Esophagus muscularis mucosa (tissue), 4 donors: ENCODE data around the gene ARF1. TPM values are rescaled to one million over a fixed set of nuclear protein-coding genes. Genes with fewer than 3 reads are reported as not detected.

Experiments
- DNase-seq: peaks from one replicate; pipeline ENCODE4 v3.0.0-alpha.2; 2017; ENCODE audit errors: extremely low spot score
- H3K27ac ChIP-seq, 4 donors: fragments of 200-600 bp; sonication (generic); replicated peaks in 1 of 4; 1 replicate in 3 of 4; 2 replicates in 1 of 4; pipeline ENCODE4 v1.5.1; 2016 to 2019; ENCODE audit warnings: mild to moderate bottlenecking in 1 of 4
- H3K27me3 ChIP-seq, 4 donors: fragments of 200-600 bp; sonication (generic); one replicate each; pipeline versions ENCODE4 v1.5.1 to v1.6.0; 2016 to 2019
- H3K36me3 ChIP-seq, 4 donors: fragments of 200-600 bp; sonication (generic); one replicate each; pipeline ENCODE4 v1.5.1; 2016 to 2019
- H3K4me1 ChIP-seq, 4 donors: fragments of 200-600 bp; sonication (generic); one replicate each; pipeline ENCODE4 v1.5.1; 2016 to 2019
- H3K4me3 ChIP-seq, 4 donors: fragments of 200-600 bp; sonication (generic); 1 replicate in 2 of 4; 2 replicates in 2 of 4; pipeline ENCODE4 v1.5.1; 2016 to 2019; ENCODE audit warnings: mild to moderate bottlenecking in 4 of 4, moderate library complexity in 1 of 4
- H3K9me3 ChIP-seq, 4 donors: fragments of 200-600 bp; sonication (generic); 1 replicate in 3 of 4; 2 replicates in 1 of 4; pipeline ENCODE4 v1.5.1; 2016 to 2019
- CTCF ChIP-seq, 3 experiments: fragments of 200-600 bp in 2 of 3; fragments of 450-650 bp in 1 of 3; sonication (generic) in 2 of 3; IDR thresholded peaks; one replicate each; pipeline ENCODE4 v1.5.1; 2017 to 2019; ENCODE audit warnings: antibody characterized with exemption in 3 of 3, mild to moderate bottlenecking in 2 of 3, moderate library complexity in 1 of 3
- EP300 ChIP-seq: sonication (generic); formaldehyde crosslinking; IDR thresholded peaks from one replicate; pipeline ENCODE4 v1.6.1; 2017; ENCODE audit warnings: antibody characterized with exemption
- POLR2A ChIP-seq: fragments of 450-650 bp; IDR thresholded peaks from one replicate; pipeline ENCODE4 v1.6.1; 2017; ENCODE audit warnings: antibody characterized with exemption, moderate library complexity, mild to moderate bottlenecking, low read depth
- POLR2AphosphoS5 ChIP-seq, 2 donors: sonication (generic); formaldehyde crosslinking; IDR thresholded peaks; one replicate each; pipeline ENCODE4 v1.6.1; 2017; ENCODE audit warnings: antibody characterized with exemption in 2 of 2
- WGBS: methylation state at CpG from one replicate; pipeline ENCODE4 v1.1.5; 2018; 5-methylcytosine and 5-hydroxymethylcytosine counted together
- intact Hi-C: fragments of 100-400 bp; cut with DNase I; formaldehyde crosslinking; loops from one replicate; pipeline ENCODE4 v1.15.1; 2023
- total RNA-seq, 4 donors: library from RNA; depleted of rRNA; stranded (reverse); fragments of >200 nt; gene quantifications; one replicate each; pipeline versions ENCODE4 v1.1.0 to v1.2.1, GENCODE V29; 2016

Gene ARF1
- total RNA-seq, 4 donors from 2014 or later = 238 to 392 (median 346) TPM

- intact Hi-C loops = no loop called here
- Histone ChIP-seq H3K4me1 (peaks cover 0 to 11% (median 10%) of the 10 kb centered on the region in 4 donors), H3K27me3 (peaks cover 0 to 63% (median 18%) of the 10 kb centered on the region in 4 donors), H3K9me3 (no peaks in the 10 kb centered on the region), H3K36me3 (no peaks in the 10 kb centered on the region), H3K27ac (no peak overlapping the region), H3K4me3 (no peak overlapping the region)
- WGBS = 83% methylated on average over 3 of the region's 3 CpGs
- TF ChIP-seq EP300 = no peak
- TF ChIP-seq POLR2A = no peak
- no peak for TF ChIP-seq POLR2AphosphoS5 (IDR thresholded peaks at IDR 0.05)
- no peak for TF ChIP-seq CTCF (IDR thresholded peaks at IDR 0.05)
- no peak for DNase-seq
Observed at GRCh38 chr1:228039986-228040385, 42.5 kb upstream of the ARF1 start.

DNA sequence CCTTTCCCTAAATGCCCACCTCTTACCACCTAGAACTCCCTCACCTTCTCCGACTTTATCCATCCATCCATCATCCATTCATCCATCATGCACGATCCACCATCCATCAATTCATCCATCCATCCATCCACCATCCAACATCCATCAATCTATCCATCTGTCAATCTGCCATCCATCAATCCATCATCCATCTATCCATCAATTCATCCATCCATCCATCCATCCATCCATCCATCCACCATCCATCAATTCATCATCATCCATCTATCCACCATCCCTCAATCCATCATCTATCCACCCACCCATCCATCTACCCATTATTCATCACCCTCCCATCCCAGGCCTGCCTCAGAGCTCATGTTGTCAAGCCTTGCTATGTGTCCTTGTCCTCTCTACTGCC is 41.2 kb upstream of the ARF1 start:
- TF ChIP-seq POLR2A = no peak
- TF ChIP-seq EP300 = no peak
- TF ChIP-seq CTCF (IDR thresholded peaks at IDR 0.05) = no peak
- TF ChIP-seq POLR2AphosphoS5 (IDR thresholded peaks at IDR 0.05) = no peak
- Histone ChIP-seq H3K27ac (no peak overlapping the region), H3K4me3 (no peak overlapping the region), H3K4me1 (peaks cover 0 to 11% (median 10%) of the 10 kb centered on the region in 4 donors), H3K9me3 (no peaks in the 10 kb centered on the region), H3K27me3 (peaks cover 0 to 50% (median 17%) of the 10 kb centered on the region in 4 donors), H3K36me3 (no peaks in the 10 kb centered on the region)
- DNase-seq = no peak
- intact Hi-C loops = no loop called here
- WGBS = 83% methylated on average over 2 of the region's 2 CpGs

- Histone ChIP-seq H3K36me3 (no peaks in the 10 kb centered on the region), H3K9me3 (no peaks in the 10 kb centered on the region), H3K4me1 (peaks cover 0 to 7% (median 7%) of the 10 kb centered on the region in 4 donors), H3K27ac (no peak overlapping the region), H3K4me3 (no peak overlapping the region), H3K27me3 (peaks cover 0 to 38% (median 8%) of the 10 kb centered on the region in 4 donors)
- intact Hi-C loops = no loop called here
- no peak for DNase-seq
- no peak for TF ChIP-seq POLR2AphosphoS5 (IDR thresholded peaks at IDR 0.05)
- TF ChIP-seq CTCF (IDR thresholded peaks at IDR 0.05) = no peak
- TF ChIP-seq POLR2A = no peak
- TF ChIP-seq EP300 = no peak
Observed at GRCh38 chr1:228042508-228042907, 40.0 kb upstream of the ARF1 start.

DNA sequence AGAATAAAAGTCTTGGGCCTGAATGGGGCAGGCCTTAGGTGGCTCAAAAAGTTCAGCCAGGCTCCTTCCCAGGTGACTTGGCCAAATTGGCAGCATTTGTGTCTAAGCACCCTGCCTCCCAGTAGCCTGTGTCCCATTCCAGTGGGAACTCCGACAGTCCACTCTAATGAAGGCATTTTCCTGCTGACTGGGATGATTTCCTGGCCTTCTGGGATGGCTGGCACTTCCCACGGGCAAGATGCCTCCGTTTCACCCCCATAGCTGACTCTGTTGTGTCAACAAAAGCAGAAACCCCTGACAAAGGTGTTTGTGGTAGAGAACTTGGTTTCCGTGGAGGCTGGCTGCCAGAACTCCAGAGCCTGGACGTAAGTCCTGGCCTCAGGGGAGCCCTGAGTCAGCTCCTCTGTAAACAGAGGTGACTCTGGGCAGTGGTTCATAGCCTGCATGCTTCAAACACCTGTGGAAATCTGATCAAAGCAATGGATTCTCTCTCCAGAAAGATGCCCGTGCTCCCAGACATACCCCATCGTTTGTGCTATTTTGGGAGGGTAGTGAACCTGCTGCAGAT is 39.1 kb upstream of the ARF1 start:
- DNase-seq = no peak
- 77% methylated on average over 3 of the region's 7 CpGs for WGBS

More for the DNA sequence above, 39.1 kb upstream of the ARF1 start:
- intact Hi-C loops = no loop called here
- H3K4me3 ChIP-seq = no peak overlapping the region
- no peak for TF ChIP-seq EP300
- TF ChIP-seq CTCF (IDR thresholded peaks at IDR 0.05) = no peak
- no peak for TF ChIP-seq POLR2AphosphoS5 (IDR thresholded peaks at IDR 0.05)
- no peak for TF ChIP-seq POLR2A
- H3K36me3 ChIP-seq = no peaks in the 10 kb centered on the region
- H3K27ac ChIP-seq = no peak overlapping the region
- peaks cover 0 to 30% (median 5%) of the 10 kb centered on the region in 4 donors for H3K27me3 ChIP-seq
- H3K4me1 ChIP-seq = no peaks in the 10 kb centered on the region
- no peaks in the 10 kb centered on the region for H3K9me3 ChIP-seq
